Measurements from ENCODE around the gene PPP1R15B.

Gene PPP1R15B

DNA sequence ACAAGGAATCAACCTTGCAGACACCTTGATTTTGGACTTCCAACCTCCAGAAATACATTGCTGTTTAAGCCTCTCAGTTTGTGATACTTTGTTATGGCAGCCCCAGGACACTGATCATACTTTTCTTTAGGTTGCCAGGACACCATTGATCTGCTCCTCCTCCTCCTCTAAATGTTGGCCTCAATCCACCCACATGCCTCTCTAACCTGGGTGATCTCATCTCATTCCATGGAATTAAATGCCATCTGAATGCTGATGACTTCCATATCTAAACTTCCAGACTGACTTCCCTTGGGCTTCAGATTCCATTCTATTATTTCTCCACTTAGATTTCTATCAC, 7.4 kb upstream of the PPP1R15B start:
- DNase-seq: no peak

- no peak for DNase-seq
These were observed 6.8 kb upstream of the PPP1R15B start for GRCh38 chr1:204418174-204419063.

GRCh38 chr1:204417074-204417997, 5.7 kb upstream of the PPP1R15B start:
- DNase-seq: peak; percentile 59 to 73

- DNase-seq: no peak
These were observed 5.0 kb upstream of the PPP1R15B start for GRCh38 chr1:204416589-204417073.

GRCh38 chr1:204415351-204415750, 3.7 kb upstream of the PPP1R15B start:
- DNase-seq: no peak

GRCh38 chr1:204414016-204414415, 2.4 kb upstream of the PPP1R15B start:
- peak; percentile 61 to 69 for DNase-seq

DNA sequence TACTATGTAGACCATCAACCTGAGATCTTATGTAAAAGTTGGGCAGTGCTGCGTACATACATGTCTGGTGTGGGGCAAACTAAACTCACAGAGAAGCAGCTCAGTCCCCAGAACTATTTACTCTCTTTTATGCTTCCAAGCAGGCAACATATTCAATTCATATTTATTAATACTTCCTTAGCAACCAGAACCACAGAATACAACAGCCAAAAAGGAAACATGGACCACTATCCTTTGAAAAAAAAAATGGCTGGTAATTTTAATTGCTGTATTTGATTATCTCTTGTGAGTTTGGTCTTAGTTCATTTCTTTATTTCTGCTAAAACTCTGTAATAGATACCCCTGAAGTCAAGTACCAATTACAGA, 1.5 kb upstream of the PPP1R15B start:
- no peak for DNase-seq

DNA sequence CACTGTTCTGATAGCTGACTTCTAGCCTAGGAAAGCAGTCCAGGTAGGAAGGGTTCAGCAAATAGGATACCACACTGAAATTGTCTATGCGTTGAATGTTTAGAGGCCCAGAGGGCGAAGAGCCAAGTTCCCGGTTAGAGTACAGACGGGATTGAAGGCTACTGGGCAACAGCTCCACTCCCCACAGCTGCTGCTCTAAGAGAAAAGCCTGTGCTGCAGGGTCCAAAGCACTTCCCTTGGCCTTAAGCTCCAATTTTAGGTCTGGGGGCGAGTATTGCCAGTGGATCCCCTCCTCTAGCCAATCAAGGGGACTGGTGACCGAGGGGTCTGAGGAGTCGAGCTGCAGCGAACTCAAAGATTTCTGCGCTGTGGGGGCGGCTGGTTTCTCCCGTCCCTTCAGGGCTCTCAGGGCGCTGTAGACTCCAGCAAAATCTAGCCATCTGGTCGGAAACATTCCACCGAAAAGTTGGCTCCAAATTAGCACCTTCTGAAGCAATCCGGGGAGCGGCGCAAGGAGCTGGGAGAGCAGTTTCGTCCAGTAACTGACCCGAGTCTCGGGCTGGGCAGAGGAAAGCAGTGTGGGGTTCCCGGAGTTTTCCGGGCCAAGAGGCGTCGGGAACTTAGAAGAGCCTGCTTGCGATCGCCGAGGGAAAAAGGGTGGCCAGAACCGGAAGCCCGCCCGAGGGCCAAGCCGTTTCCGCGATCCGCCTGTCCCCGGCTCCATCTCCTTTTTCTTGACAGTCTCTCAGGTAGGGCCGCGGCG, 748 bp downstream of the PPP1R15B start:
- no peak for DNase-seq

GRCh38 chr1:204409836-204410687, 1.6 kb downstream of the PPP1R15B start:
- DNase-seq: no peak

DNA sequence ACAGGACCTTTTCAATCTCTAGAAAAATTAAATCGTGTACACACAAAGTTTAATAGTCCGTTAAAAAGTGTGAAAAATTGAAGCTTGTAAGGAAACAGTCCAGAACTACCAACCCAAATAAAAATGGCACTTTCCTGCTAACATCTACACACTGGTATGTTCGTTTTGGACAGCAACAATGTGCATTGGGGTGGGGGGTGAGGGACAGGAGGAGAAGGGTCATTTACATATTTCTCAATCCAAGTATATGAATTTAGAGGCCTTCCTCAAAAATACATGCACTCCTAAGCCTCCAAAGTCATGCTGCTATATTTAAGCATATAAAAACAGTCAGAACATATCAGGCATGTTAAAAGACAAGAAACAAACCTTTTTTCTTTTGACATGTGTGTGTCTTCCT, 2.5 kb downstream of the PPP1R15B start:
- peak; percentile 37 to 49 for DNase-seq

DNA sequence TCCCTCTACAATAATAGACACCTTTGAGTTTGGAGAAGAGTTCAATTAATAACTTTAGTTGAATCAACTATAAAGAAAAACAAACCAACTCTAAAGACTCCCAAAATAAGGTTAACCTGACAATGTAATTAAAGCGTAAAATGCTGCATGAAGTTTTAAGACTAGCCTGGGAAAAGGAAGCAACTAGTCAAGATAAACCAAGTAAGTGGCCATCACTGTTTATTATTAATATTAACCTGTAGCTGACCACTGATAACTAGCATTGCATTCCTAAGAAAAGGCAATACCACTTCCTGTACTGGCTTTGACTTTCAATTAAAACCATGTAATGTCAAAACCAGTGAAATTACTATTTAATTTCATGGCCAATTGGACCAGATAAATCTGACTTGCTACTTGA, 3.0 kb downstream of the PPP1R15B start:
- no peak for DNase-seq

DNA sequence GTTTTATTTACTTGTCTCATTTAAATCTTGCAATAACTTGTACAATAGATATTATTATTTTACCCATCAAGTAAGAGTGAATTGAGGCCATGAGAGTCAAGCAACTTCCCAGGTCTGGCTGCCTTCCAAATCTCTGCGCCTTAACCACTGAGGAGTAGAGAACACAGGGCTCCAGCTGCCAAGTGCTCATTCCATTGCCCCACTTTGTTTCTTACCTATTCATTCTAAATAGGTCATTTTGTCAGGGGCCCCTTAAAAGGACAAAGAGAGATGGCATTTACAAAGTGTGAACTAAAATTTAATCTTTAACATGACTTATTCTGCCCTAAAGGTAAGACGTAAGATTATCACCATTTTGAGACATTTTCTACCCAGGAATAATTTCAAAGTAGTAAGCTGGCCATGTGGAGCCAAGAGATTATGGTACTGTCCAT, 3.5 kb downstream of the PPP1R15B start:
- peak in 1 of 2 experiments; percentile 19 for DNase-seq

GRCh38 chr1:204407295-204407971, 4.2 kb downstream of the PPP1R15B start:
- no peak for DNase-seq

DNA sequence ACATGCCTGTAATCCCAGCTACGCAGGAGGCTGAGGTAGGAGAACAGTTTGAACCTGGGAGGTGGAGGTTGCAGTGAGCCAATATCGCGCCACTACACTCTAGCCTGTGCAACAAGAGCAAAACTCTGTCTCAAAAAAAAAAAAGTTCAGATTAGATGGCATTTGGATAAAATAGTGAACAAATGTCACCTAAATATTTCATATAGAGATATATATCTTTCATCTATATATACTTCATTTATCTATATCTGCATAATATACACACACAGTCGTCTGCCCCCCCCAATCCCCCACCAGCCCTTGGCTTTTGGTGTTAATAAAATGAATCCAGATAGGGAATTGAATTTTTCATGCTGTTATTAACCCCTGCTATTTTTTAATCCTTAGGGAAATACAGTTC, 5.0 kb downstream of the PPP1R15B start:
- DNase-seq: no peak

DNA sequence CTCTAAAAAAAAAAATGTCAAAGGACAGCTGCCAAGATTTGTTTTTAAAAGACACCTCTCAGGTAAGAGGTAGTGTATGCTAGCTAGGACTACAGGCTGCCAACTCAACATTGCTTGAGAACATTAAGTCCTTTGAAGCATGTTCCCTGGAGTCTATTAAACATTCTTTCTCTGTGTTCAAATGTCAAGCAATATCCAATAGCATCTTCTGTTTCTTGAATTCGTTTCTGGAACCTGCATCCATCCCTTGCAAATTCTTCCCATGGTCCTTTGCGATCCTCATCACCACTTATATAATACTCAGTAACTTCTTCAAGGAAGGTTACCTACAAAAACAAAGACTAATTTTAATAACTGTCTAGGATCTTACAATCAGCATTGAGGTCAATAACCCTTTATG, 5.6 kb downstream of the PPP1R15B start:
- no peak for DNase-seq

GRCh38 chr1:204404629-204405028, 7.0 kb downstream of the PPP1R15B start:
- no peak for DNase-seq

GRCh38 chr1:204402391-204402790, 9.2 kb downstream of the PPP1R15B start:
- no peak for DNase-seq

- DNase-seq: no peak
These were observed 9.9 kb downstream of the PPP1R15B start for GRCh38 chr1:204401730-204402129.

DNA sequence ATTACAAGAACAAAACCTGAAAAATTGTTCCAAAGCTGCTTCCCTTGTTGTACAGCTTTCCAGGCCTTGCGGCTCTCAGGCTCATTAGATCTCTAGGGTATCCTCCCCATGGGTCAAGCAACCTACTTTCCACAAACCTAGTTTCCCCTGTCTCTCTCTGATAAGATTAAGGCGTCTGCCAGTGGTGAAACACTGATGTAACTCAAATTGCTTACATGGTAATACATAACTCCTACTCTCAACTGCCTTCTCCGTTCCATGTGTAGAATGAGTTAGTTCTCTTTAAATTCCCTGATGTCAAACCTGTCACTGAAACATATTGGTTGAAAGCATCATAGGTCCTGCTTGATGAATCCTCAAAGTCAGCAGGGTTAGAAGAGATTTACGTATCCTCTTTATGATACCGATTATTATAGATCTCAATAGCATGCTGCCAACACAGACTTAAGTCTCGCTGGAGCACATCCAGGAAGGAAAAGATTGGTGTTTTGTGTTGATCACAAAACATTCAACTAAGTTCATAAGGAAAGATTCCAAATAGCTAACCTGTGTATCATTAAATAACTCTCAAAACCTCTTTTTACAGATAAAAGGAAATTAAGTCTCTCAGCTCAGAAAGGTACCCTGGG, 10.6 kb downstream of the PPP1R15B start:
- DNase-seq: no peak

- peak; percentile 78 to 83 for DNase-seq
These were observed 13.2 kb downstream of the PPP1R15B start for GRCh38 chr1:204398197-204399125.

Data from AML-193 (cell line).